Endothelial cell of umbilical vein (primary cell): ENCODE data around the gene TNRC6C. TPM values are rescaled to one million over a fixed set of nuclear protein-coding genes. Genes with fewer than 3 reads are reported as not detected.
A peak's percentile ranks its signal among the peaks of the same experiment; 100 is the strongest.

Experiments used
- BruUV-seq: library from RNA; stranded (reverse); fragments of 400-500 nt; replicated peaks from 2 replicates; lab custom pipeline; 2021; lab: Mats Ljungman, UMichigan
- CTCF ChIA-PET: fragments of 300-600, 350-600 bp; sonication (Branson Sonifier 250); formaldehyde crosslinking; loops from one replicate; lab custom pipeline; 2021; ENCODE audit warnings: antibody characterized with exemption, inconsistent platforms; lab: Charles Lee
- POLR2A ChIA-PET: fragments of 300-600, 350-600 bp; sonication (Branson Sonifier 250); formaldehyde crosslinking; loops from one replicate; lab custom pipeline; 2021; ENCODE audit warnings: antibody characterized with exemption, inconsistent platforms; lab: Charles Lee
- DNase-seq: peaks from one replicate; pipeline ENCODE4 v3.0.0-alpha.2; 2011; ENCODE audit warnings: low read depth, low spot score
- FAIRE-seq: peaks from 2 replicates; lab custom pipeline; 2011; peaks lifted over from hg19 to GRCh38; lab: Jason Lieb, UNC
- H2AFZ ChIP-seq: 2 replicates; pipeline ENCODE4 v1.6.0; 2012; ENCODE audit warnings: low read depth, low read length, control low read depth, inconsistent platforms
- H3K27ac ChIP-seq: 2 replicates; pipeline ENCODE4 v1.5.1; 2011; ENCODE audit warnings: low read depth, mild to moderate bottlenecking, control low read depth, low read length, moderate library complexity; ENCODE audit not compliant: insufficient read depth
- H3K27me3 ChIP-seq, 2 experiments: 2 replicates each; pipeline versions ENCODE4 v1.6.0 to v1.6.1; 2011; ENCODE audit warnings: low read length in 2 of 2, mixed read lengths in 1 of 2; ENCODE audit not compliant: control insufficient read depth in 2 of 2, insufficient read depth in 2 of 2
- H3K36me3 ChIP-seq, 2 experiments: 2 replicates in 1 of 2; 3 replicates in 1 of 2; pipeline ENCODE4 v1.5.1; 2011; ENCODE audit warnings: low read length in 2 of 2, mild to moderate bottlenecking in 1 of 2, moderate library complexity in 1 of 2; ENCODE audit not compliant: control insufficient read depth in 2 of 2, insufficient read depth in 2 of 2; ENCODE audit errors: extremely low read depth in 1 of 2
- H3K4me1 ChIP-seq: 3 replicates; pipeline ENCODE4 v1.5.1; 2011; ENCODE audit warnings: mild to moderate bottlenecking, low read length; ENCODE audit not compliant: control insufficient read depth, insufficient read depth; ENCODE audit errors: extremely low read depth
- H3K4me2 ChIP-seq: 2 replicates; pipeline ENCODE4 v1.6.1; 2011; ENCODE audit warnings: low read length, control low read depth, mixed read lengths; ENCODE audit not compliant: insufficient read depth
- H3K4me3 ChIP-seq, 3 experiments: fragments of 200-600 bp in 1 of 3; sonication (generic), shearing (Covaris generic) in 1 of 3; replicated peaks in 1 of 3; 2 replicates each; pipeline ENCODE4 v1.5.1; 2011 to 2016; ENCODE audit warnings: control low read depth in 3 of 3, low read length in 3 of 3, mild to moderate bottlenecking in 2 of 3, inconsistent platforms in 1 of 3, low read depth in 1 of 3, moderate library complexity in 1 of 3; ENCODE audit not compliant: insufficient read depth in 1 of 3
- H3K79me2 ChIP-seq: 2 replicates; pipeline ENCODE4 v1.6.0; 2012; ENCODE audit warnings: low read length, inconsistent platforms; ENCODE audit not compliant: control insufficient read depth, insufficient read depth
- H3K9ac ChIP-seq: replicated peaks from 2 replicates; pipeline ENCODE3; 2011; ENCODE audit warnings: low read length, control low read depth; ENCODE audit not compliant: insufficient read depth; ENCODE audit errors: extremely low read depth
- H3K9me1 ChIP-seq: replicated peaks from 3 replicates; pipeline ENCODE4 v1.6.0; 2011; ENCODE audit warnings: mild to moderate bottlenecking, low read length; ENCODE audit not compliant: control insufficient read depth, insufficient read depth; ENCODE audit errors: extremely low read depth
- H3K9me3 ChIP-seq: replicated peaks from 2 replicates; pipeline ENCODE4 v1.5.1; 2012; ENCODE audit warnings: low read length, inconsistent platforms; ENCODE audit not compliant: control insufficient read depth, insufficient read depth
- H4K20me1 ChIP-seq: replicated peaks from 2 replicates; pipeline ENCODE3; 2011; ENCODE audit warnings: mild to moderate bottlenecking, low read length; ENCODE audit not compliant: control insufficient read depth, insufficient read depth; ENCODE audit errors: extremely low read depth
- CTCF ChIP-seq, 2 donors: IDR thresholded peaks; 1 replicate in 1 of 2; 2 replicates in 1 of 2; pipeline ENCODE4 v1.5.1; 2011; ENCODE audit warnings: low read length in 2 of 2, mild to moderate bottlenecking in 2 of 2, moderate library complexity in 2 of 2, control low read depth in 1 of 2, inconsistent platforms in 1 of 2, low read depth in 1 of 2; ENCODE audit not compliant: insufficient read depth in 1 of 2; ENCODE audit errors: extremely low read depth in 1 of 2
- EZH2 ChIP-seq: IDR thresholded peaks from 2 replicates; pipeline ENCODE4 v1.6.1; 2012; ENCODE audit warnings: borderline replicate concordance, low read depth, mild to moderate bottlenecking, moderate library complexity, low read length, inconsistent platforms; ENCODE audit not compliant: severe bottlenecking
- GATA2 ChIP-seq: IDR thresholded peaks from 2 replicates; pipeline ENCODE4 v1.7.0; 2011; ENCODE audit warnings: low read depth, mild to moderate bottlenecking, moderate library complexity, mixed read lengths, low read length; ENCODE audit not compliant: insufficient read length, insufficient read depth
- JUN ChIP-seq: IDR thresholded peaks from 2 replicates; pipeline ENCODE4 v1.6.1; 2011; ENCODE audit warnings: borderline replicate concordance, low read depth; ENCODE audit not compliant: insufficient read length, insufficient read depth
- MYC ChIP-seq: IDR thresholded peaks from one replicate; pipeline ENCODE4 v1.6.1; 2011; ENCODE audit warnings: mild to moderate bottlenecking, low read depth, low read length
- POLR2A ChIP-seq: IDR thresholded peaks from 2 replicates; pipeline ENCODE4 v1.6.1; 2012; ENCODE audit warnings: low read depth, mild to moderate bottlenecking, control low read depth, low read length
- POLR2AphosphoS5 ChIP-seq: IDR thresholded peaks from 2 replicates; pipeline ENCODE4 v1.6.1; 2012; ENCODE audit warnings: low read depth, mild to moderate bottlenecking, control low read depth, low read length, moderate library complexity; ENCODE audit not compliant: insufficient read depth
- dilution Hi-C: fragments of 300-500 bp; cut with MboI; formaldehyde crosslinking; loops from one replicate; pipeline ENCODE4 v1.15.0; 2019; ENCODE audit warnings: low sequenced_read_pairs; ENCODE audit not compliant: extremely low pct_ligation_motif_present
- intact Hi-C: fragments of 100-400 bp; cut with micrococcal nuclease; formaldehyde crosslinking; loops from one replicate; pipeline ENCODE4 v1.10.0; 2022
- polyA plus RNA-seq, 4 experiments: library from polyadenylated mRNA; depleted of rRNA in 3 of 4; stranded (reverse) in 3 of 4; unstranded in 1 of 4; fragments of >200 nt; gene quantifications; 2 replicates each; pipeline versions ENCODE4 v1.2.1 to v1.2.3, GENCODE V29; 2011 to 2012; ENCODE audit warnings: missing spikeins in 1 of 4
- total RNA-seq: library from RNA; stranded (reverse); gene quantifications from 2 replicates; pipeline ENCODE4 v1.2.3, GENCODE V29; 2021
- TF ChIP-seq, protein P1 (sequence below): IDR thresholded peaks from 2 replicates; pipeline ENCODE4 v1.6.1; 2011; ENCODE audit not compliant: insufficient read depth, insufficient read length

Gene TNRC6C
- total and polyA plus RNA-seq, 2 donors (not counting 3 experiments of a cell fraction or from before 2014, with no cell fraction given), result 2.1 to 17.5 TPM

- BruUV-seq, result no TSS peak
- peak; percentile 55 for FAIRE-seq
- Histone ChIP-seq H3K9ac (no peak overlapping the region), H3K9me1 (no peaks in the 10 kb centered on the region), H3K4me2 (peak overlapping the region; percentile 95), H3K4me3 (peak overlapping the region; percentile 65 to 72 (median 67)), H3K4me1 (peaks cover 20% of the 10 kb centered on the region), H3K9me3 (no peaks in the 10 kb centered on the region), H3K36me3 (no peaks in the 10 kb centered on the region), H3K27ac (no peak overlapping the region), H3K79me2 (peaks cover 16% of the 10 kb centered on the region), H2AFZ (peak overlapping the region; percentile 89), H4K20me1 (peaks cover 3% of the 10 kb centered on the region), H3K27me3 (peaks cover 29 to 34% of the 10 kb centered on the region in 2 experiments)
- peak; percentile 24 for DNase-seq
- dilution Hi-C loops (no loop called here), intact Hi-C loops (loop anchor here (5.0 kb wide), 3 partner anchors 185 to 975 kb away; partner anchors contain the start of genes AFMID and TK1)
- POLR2A ChIA-PET, result interaction anchor here (1.5 to 2.1 kb wide), 2 partner anchors 59 to 123 kb away, joined by 8 to 12 read pairs; no protein-coding TSS in a partner anchor
- no peak for TF ChIP-seq MYC
- TF ChIP-seq, protein P1, sequence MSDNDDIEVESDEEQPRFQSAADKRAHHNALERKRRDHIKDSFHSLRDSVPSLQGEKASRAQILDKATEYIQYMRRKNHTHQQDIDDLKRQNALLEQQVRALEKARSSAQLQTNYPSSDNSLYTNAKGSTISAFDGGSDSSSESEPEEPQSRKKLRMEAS, result no peak
- TF ChIP-seq JUN, result no peak
- TF ChIP-seq POLR2A, result no peak
- no peak for TF ChIP-seq GATA2
- no peak for TF ChIP-seq POLR2AphosphoS5
- no peak for TF ChIP-seq CTCF (IDR thresholded peaks at IDR 0.05; ENCODE audit: extremely low read depth in 1 of 2, insufficient read depth in 1 of 2, low read depth in 1 of 2, low read length in 2 of 2)
- peak; percentile 56 for TF ChIP-seq EZH2
- CTCF ChIA-PET, result interaction anchor here (1.2 to 2.6 kb wide), 5 partner anchors 38 to 102 kb away, joined by 3 to 37 read pairs (median 6); no protein-coding TSS in a partner anchor
Observed at GRCh38 chr17:77957235-77957856, 1.2 kb upstream of the TNRC6C start.
